Lower leg skin (tissue), 4 donors: ENCODE results near the gene HIGD1B. TPM values are rescaled to one million over a fixed set of nuclear protein-coding genes. Genes with fewer than 3 reads are reported as not detected.

Source experiments
- DNase-seq, 2 donors: peaks; one replicate each; pipeline ENCODE4 v3.0.0-alpha.2; 2019; ENCODE audit warnings: low spot score in 2 of 2
- H3K4me3 ChIP-seq: fragments of 200-600 bp; sonication (generic); 2 replicates; pipeline ENCODE4 v1.5.1; 2017; ENCODE audit warnings: mild to moderate bottlenecking, low read depth; ENCODE audit not compliant: poor library complexity, severe bottlenecking
- CTCF ChIP-seq, 3 donors: fragments of 450-650 bp; IDR thresholded peaks; one replicate each; pipeline ENCODE4 v1.5.1; 2016; ENCODE audit warnings: antibody characterized with exemption in 3 of 3, mild to moderate bottlenecking in 3 of 3, moderate library complexity in 2 of 3
- POLR2A ChIP-seq, 2 donors: fragments of 450-650 bp; IDR thresholded peaks; one replicate each; pipeline ENCODE4 v1.6.1; 2016 to 2017; ENCODE audit warnings: antibody characterized with exemption in 2 of 2, mild to moderate bottlenecking in 1 of 2, moderate library complexity in 1 of 2
- WGBS, 2 donors: methylation state at CpG; one replicate each; pipeline ENCODE4 v1.1.5; 2018; 5-methylcytosine and 5-hydroxymethylcytosine counted together
- intact Hi-C: fragments of 100-400 bp; cut with DNase I; formaldehyde crosslinking; loops from one replicate; pipeline ENCODE4 v1.15.0; 2023; ENCODE audit warnings: low total_unique reads
- total RNA-seq, 4 donors: library from RNA; depleted of rRNA; stranded (reverse); fragments of >200 nt; gene quantifications; one replicate each; pipeline ENCODE4 v1.1.0, GENCODE V29; 2016

Gene HIGD1B
- total RNA-seq, 4 donors from 2014 or later = 0.52 TPM; not detected in 3

- TF ChIP-seq CTCF (IDR thresholded peaks at IDR 0.05) = no peak
- no peak for TF ChIP-seq POLR2A (IDR thresholded peaks at IDR 0.05)
- intact Hi-C loops = loop anchor here (5.0 kb wide), 1 partner anchor 1100 kb away; no protein-coding TSS in a partner anchor
- no peak for DNase-seq
- WGBS, 2 donors = 84 to 85% methylated on average over 5 of the region's 5 CpGs
- no peak overlapping the region for H3K4me3 ChIP-seq
Observed at GRCh38 chr17:44877121-44877520, 29.4 kb downstream of the HIGD1B start.

DNA sequence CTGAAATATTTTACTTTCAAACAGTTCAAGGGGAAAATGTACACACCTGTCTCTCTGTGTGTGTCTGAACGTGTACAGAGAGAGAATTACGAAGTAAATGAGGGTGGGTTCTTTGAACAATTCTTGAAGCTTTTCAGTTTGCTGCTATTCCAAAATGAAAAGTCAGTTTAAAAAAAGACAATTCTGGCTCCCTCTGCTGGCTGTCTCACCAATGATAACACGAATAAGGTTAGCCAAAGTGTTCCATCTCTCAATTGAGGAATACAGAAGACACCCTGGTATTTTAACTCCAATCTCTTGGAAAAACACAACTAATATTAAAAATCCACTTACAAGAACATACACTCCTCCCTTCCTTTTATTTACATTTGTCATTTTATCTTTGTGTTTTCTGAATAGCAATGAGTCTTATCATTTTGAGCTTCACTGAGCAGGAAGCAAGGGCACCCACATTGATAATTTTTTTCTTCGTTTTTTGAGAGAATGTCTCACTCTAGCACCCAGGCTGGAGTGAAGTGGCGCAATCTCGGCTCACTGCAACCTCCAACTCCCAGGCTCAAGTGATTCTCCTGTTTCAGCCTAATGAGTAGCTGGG lies 31.0 kb downstream of the HIGD1B start:
- H3K4me3 ChIP-seq = no peak overlapping the region
- no peak for DNase-seq
- no peak for TF ChIP-seq CTCF (IDR thresholded peaks at IDR 0.05)
- no peak for TF ChIP-seq POLR2A (IDR thresholded peaks at IDR 0.05)
- intact Hi-C loops = loop anchor here (5.0 kb wide), 1 partner anchor 1099 kb away; no protein-coding TSS in a partner anchor
- 55 to 58% methylated on average over 6 of the region's 6 CpGs for WGBS, 2 donors

- intact Hi-C loops = loop anchor here (5.0 kb wide), 1 partner anchor 1098 kb away; no protein-coding TSS in a partner anchor
- WGBS, 2 donors = 87 to 96% methylated on average over 6 of the region's 6 CpGs
- DNase-seq = no peak
- no peak overlapping the region for H3K4me3 ChIP-seq
- TF ChIP-seq POLR2A (IDR thresholded peaks at IDR 0.05) (no peak), CTCF (IDR thresholded peaks at IDR 0.05) (no peak)
Observed at GRCh38 chr17:44879376-44879775, 31.7 kb downstream of the HIGD1B start.

GRCh38 chr17:44880062-44880461 lies 32.4 kb downstream of the HIGD1B start:
- H3K4me3 ChIP-seq = no peak overlapping the region
- WGBS, 2 donors = 97 to 98% methylated on average over 2 of the region's 2 CpGs
- intact Hi-C loops = loop anchor here (10.0 kb wide), 1 partner anchor 1665 kb away; the partner anchor contains the start of gene TMEM106A
- no peak for DNase-seq
- no peak for TF ChIP-seq POLR2A (IDR thresholded peaks at IDR 0.05)
- TF ChIP-seq CTCF (IDR thresholded peaks at IDR 0.05) = no peak

DNA sequence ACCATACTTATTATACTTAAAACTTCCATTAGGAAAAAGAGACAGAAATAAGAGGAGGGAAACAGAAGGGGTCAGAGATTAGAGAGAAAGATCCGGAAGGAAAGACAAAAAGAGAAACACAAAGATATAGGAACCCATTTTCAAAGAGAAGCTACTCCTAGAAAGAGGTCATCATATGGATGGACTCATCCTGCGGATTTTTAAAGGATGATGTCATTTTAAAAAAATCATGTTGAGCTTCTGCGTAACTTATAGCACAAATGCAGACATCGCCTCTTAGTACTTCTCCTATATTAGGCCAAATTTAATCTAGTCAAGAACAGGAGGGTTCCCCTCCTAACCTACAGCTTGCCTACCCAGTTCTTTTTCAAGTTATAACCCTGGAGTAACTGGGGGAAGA lies 33.5 kb downstream of the HIGD1B start:
- no peak for DNase-seq
- H3K4me3 ChIP-seq = no peak overlapping the region
- 87 to 93% methylated on average over 4 of the region's 4 CpGs for WGBS, 2 donors
- no peak for TF ChIP-seq CTCF (IDR thresholded peaks at IDR 0.05)
- no peak for TF ChIP-seq POLR2A (IDR thresholded peaks at IDR 0.05)
- intact Hi-C loops = loop anchor here (10.0 kb wide), 1 partner anchor 1666 kb away; the partner anchor contains the start of gene TMEM106A
